Neural progenitor cell (in vitro differentiated cells): ENCODE measurements around the gene CYP4F12. TPM values are rescaled to one million over a fixed set of nuclear protein-coding genes. Genes with fewer than 3 reads are reported as not detected.
"Not testable (repeated sequence)": the region's sequence is repeated elsewhere in the genome, so short reads cannot be mapped to it uniquely, and the experiment has no call there.

Experiments used
- DNase-seq: peaks from one replicate; pipeline ENCODE4 v3.0.0-alpha.2; 2016; ENCODE audit warnings: low spot score
- H2AFZ ChIP-seq: fragments of 200-600 bp; sonication (generic); replicated peaks from 2 replicates; pipeline ENCODE4 v1.6.1; 2016; ENCODE audit warnings: antibody characterized with exemption
- H3F3A ChIP-seq: fragments of 200-600 bp; sonication (generic); 2 replicates; pipeline ENCODE4 v1.6.1; 2016; ENCODE audit warnings: antibody characterized with exemption, low read depth
- H3K27ac ChIP-seq: fragments of 200-600 bp; sonication (generic); 2 replicates; pipeline ENCODE4 v1.5.1; 2016; ENCODE audit warnings: mild to moderate bottlenecking
- H3K27me3 ChIP-seq: fragments of 200-600 bp; sonication (generic); 2 replicates; pipeline ENCODE4 v1.6.1; 2016; ENCODE audit warnings: mild to moderate bottlenecking, moderate library complexity
- H3K36me3 ChIP-seq: fragments of 200-600 bp; sonication (generic); 2 replicates; pipeline ENCODE4 v1.5.1; 2016
- H3K4me1 ChIP-seq: fragments of 200-600 bp; sonication (generic); 2 replicates; pipeline ENCODE4 v1.6.1; 2016; ENCODE audit warnings: mixed run types
- H3K4me2 ChIP-seq: fragments of 200-600 bp; sonication (generic); 2 replicates; pipeline ENCODE4 v1.6.1; 2016
- H3K4me3 ChIP-seq: fragments of 200-600 bp; sonication (generic); 2 replicates; pipeline ENCODE4 v1.5.1; 2016
- H3K79me2 ChIP-seq: fragments of 200-600 bp; sonication (generic); 2 replicates; pipeline ENCODE4 v1.6.1; 2016; ENCODE audit warnings: low read depth
- H3K9ac ChIP-seq: fragments of 200-600 bp; sonication (generic); 2 replicates; pipeline ENCODE4 v1.6.1; 2016
- H3K9me3 ChIP-seq: fragments of 200-600 bp; sonication (generic); 2 replicates; pipeline ENCODE4 v1.5.1; 2016; ENCODE audit warnings: low read depth
- H4K20me1 ChIP-seq: fragments of 200-600 bp; sonication (generic); 2 replicates; pipeline ENCODE4 v1.6.1; 2016; ENCODE audit warnings: low read depth
- H3K27ac Mint-ChIP-seq: 3 replicates; pipeline ENCODE4 v1.8.0; 2021; ENCODE audit warnings: mixed read lengths
- H3K27me3 Mint-ChIP-seq: 2 replicates; pipeline ENCODE4 v1.8.0; 2022; ENCODE audit warnings: low read depth, mild to moderate bottlenecking, inconsistent platforms, moderate library complexity, mixed read lengths; ENCODE audit not compliant: insufficient read depth
- H3K36me3 Mint-ChIP-seq: 3 replicates; pipeline ENCODE4 v1.8.0; 2021; ENCODE audit warnings: mixed read lengths
- H3K4me1 Mint-ChIP-seq: 3 replicates; pipeline ENCODE4 v1.8.0; 2021; ENCODE audit warnings: mixed read lengths
- H3K4me3 Mint-ChIP-seq: 3 replicates; pipeline ENCODE4 v1.8.0; 2021; ENCODE audit warnings: mild to moderate bottlenecking, moderate library complexity, mixed read lengths
- H3K9me3 Mint-ChIP-seq: 3 replicates; pipeline ENCODE4 v1.8.0; 2020; ENCODE audit warnings: mixed read lengths
- CTCF ChIP-seq: fragments of 200-600 bp; sonication (generic); IDR thresholded peaks from 2 replicates; pipeline ENCODE4 v1.5.1; 2017; ENCODE audit warnings: antibody characterized with exemption, mild to moderate bottlenecking
- EZH2 ChIP-seq: fragments of 200-600 bp; sonication (generic); IDR thresholded peaks from 2 replicates; pipeline ENCODE4 v1.6.1; 2017; ENCODE audit warnings: antibody characterized with exemption, mild to moderate bottlenecking, moderate library complexity
- EZH2phosphoT487 ChIP-seq: fragments of 200-600 bp; sonication (generic); IDR thresholded peaks from 2 replicates; pipeline ENCODE4 v1.6.1; 2017; ENCODE audit warnings: antibody characterized with exemption
- total RNA-seq: library from RNA; depleted of rRNA; stranded (reverse); fragments of >200 nt; gene quantifications from 2 replicates; pipeline ENCODE4 v1.2.3, GENCODE V29; 2015; ENCODE audit warnings: low replicate concordance

The CYP4F12 gene
- total RNA-seq, 1 donor from 2014 or later = not detected

DNA sequence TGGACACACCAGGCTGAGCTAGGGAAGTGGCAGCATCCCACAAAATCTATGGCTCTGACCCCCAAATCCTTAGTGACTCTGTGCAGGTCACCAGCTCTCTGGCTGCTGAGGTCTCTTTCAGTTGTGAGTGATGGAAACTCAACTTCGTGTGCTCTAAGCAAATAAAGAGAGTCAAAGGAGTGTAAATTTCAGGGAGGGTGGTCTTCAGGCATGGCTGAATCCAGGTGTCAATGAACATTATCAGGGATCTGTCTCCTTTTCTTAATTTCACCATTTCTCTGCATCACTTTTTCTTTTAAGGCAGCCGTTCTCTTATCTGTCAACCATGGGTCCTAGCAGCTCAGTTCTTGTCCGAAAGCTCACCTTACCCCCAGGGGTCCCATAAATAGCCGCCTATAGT is 6.2 kb downstream of the CYP4F12 start:
- H3K4me1 ChIP-seq = no peaks in the 10 kb centered on the region
- peaks cover 4% of the 10 kb centered on the region for H3K9me3 ChIP-seq
- H3K27me3 Mint-ChIP-seq = peaks cover 5% of the 10 kb centered on the region
- no peaks in the 10 kb centered on the region for H3F3A ChIP-seq
- no peaks in the 10 kb centered on the region for H3K36me3 Mint-ChIP-seq
- H3K79me2 ChIP-seq = no peaks in the 10 kb centered on the region
- no peak overlapping the region for H2AFZ ChIP-seq
- no peak overlapping the region for H3K27ac ChIP-seq
- H3K9ac ChIP-seq = no peak overlapping the region
- DNase-seq = no peak
- no peak for TF ChIP-seq CTCF
- no peak for TF ChIP-seq EZH2phosphoT487
- no peak for TF ChIP-seq EZH2
- peaks cover 28% of the 10 kb centered on the region for H3K9me3 Mint-ChIP-seq
- no peak overlapping the region for H3K4me3 ChIP-seq
- H3K4me3 Mint-ChIP-seq = no peak overlapping the region
- no peaks in the 10 kb centered on the region for H3K36me3 ChIP-seq
- H3K27ac Mint-ChIP-seq = no peak overlapping the region
- H3K4me2 ChIP-seq = no peak overlapping the region
- no peaks in the 10 kb centered on the region for H4K20me1 ChIP-seq
- no peaks in the 10 kb centered on the region for H3K4me1 Mint-ChIP-seq
- no peaks in the 10 kb centered on the region for H3K27me3 ChIP-seq

DNA sequence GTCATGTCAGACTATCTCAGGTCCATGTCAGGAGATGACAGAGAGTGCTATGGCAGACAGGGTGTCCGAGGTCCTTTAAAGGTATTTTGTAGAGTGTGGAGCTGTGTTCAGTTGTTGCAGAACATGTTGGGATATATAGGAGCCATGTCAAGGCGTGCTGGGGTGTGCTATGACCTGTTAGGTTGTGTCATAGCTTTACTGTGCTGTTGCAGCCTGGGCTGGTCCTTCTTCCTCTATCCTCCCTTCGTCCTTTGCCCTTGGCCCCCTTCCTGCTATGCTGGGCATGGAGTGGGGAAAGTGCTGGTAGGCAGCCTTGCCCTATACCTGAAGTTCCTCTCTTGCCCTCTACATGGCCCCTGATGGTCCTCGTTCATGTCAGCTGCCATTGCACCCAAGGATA is 7.0 kb downstream of the CYP4F12 start:
- not testable (repeated sequence) for H3K27me3 Mint-ChIP-seq, DNase-seq, H3K27ac Mint-ChIP-seq, H4K20me1 ChIP-seq, H3K4me3 Mint-ChIP-seq, H3K9ac ChIP-seq, H3K36me3 ChIP-seq, H3K36me3 Mint-ChIP-seq, H3K27ac ChIP-seq, H3K4me2 ChIP-seq, H3K4me3 ChIP-seq, H3K4me1 Mint-ChIP-seq, H3F3A ChIP-seq, H3K4me1 ChIP-seq, H3K79me2 ChIP-seq, H2AFZ ChIP-seq, H3K9me3 ChIP-seq, H3K27me3 ChIP-seq
- peaks cover 31% of the 10 kb centered on the region for H3K9me3 Mint-ChIP-seq

DNA sequence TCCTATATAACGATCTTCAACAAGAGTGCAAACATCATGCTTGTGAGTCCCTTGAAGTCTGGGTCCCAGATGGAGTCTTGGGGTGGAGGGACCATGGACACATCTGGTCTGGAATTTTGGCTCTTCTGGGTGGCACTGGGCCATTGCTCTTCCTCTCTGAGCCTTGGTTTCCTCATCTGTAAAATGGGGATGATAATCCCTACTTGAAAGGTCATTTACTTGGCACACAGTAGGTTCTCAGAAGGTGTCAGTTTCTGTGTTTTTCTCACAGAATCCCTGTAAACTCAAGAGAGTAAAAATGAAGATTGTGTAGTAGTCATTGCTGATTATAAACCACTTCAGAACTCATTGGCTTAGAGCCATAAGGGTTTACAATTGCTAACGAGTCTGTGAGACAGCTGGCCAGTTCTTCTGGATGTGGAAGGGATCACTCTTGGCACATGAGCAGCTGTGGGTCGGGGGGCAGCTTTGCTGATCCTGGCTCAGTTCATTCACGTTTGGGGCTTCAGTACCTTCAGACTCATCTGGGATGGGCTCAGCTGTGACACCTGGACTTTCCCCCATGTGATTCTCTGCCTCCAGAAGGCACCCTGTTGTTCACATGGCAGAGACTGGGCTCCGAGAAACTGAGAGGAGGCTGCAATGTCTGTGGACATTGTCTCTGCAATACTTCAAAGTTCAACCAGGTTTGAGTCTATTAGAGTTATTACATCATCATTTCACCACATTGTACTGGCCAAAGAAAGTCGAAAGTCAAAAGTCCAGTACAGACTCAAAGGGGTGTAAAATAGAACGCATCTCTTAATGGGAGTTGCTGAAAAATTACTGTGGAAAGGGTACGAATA is 7.8 kb downstream of the CYP4F12 start:
- H3K9ac ChIP-seq = no peak overlapping the region
- H3K79me2 ChIP-seq = no peaks in the 10 kb centered on the region
- H3K4me3 ChIP-seq = no peak overlapping the region
- no peak overlapping the region for H3K27ac Mint-ChIP-seq
- no peaks in the 10 kb centered on the region for H3K4me1 Mint-ChIP-seq
- no peaks in the 10 kb centered on the region for H3F3A ChIP-seq
- no peaks in the 10 kb centered on the region for H4K20me1 ChIP-seq
- H3K36me3 ChIP-seq = no peaks in the 10 kb centered on the region
- H3K4me1 ChIP-seq = no peaks in the 10 kb centered on the region
- TF ChIP-seq EZH2 (no peak), EZH2phosphoT487 (no peak), CTCF (no peak)
- H3K27me3 ChIP-seq = no peaks in the 10 kb centered on the region
- H3K27me3 Mint-ChIP-seq = peaks cover 7% of the 10 kb centered on the region
- H2AFZ ChIP-seq = no peak overlapping the region
- H3K27ac ChIP-seq = no peak overlapping the region
- peaks cover 4% of the 10 kb centered on the region for H3K9me3 ChIP-seq
- H3K4me2 ChIP-seq = no peak overlapping the region
- peaks cover 32% of the 10 kb centered on the region for H3K9me3 Mint-ChIP-seq
- H3K36me3 Mint-ChIP-seq = no peaks in the 10 kb centered on the region
- no peak for DNase-seq
- H3K4me3 Mint-ChIP-seq = no peak overlapping the region

DNA sequence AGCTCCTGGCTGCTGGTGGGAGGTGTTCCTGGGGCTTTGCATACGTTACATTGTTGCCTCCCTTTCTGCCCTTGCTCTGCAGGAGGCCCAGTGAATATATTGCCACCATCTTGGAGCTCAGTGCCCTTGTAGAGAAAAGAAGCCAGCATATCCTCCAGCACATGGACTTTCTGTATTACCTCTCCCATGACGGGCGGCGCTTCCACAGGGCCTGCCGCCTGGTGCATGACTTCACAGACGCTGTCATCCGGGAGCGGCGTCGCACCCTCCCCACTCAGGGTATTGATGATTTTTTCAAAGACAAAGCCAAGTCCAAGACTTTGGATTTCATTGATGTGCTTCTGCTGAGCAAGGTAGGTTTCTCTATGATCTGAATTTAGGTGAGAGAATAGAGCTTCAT is 10.5 kb downstream of the CYP4F12 start:
- no peak overlapping the region for H3K4me3 ChIP-seq
- H3K4me2 ChIP-seq = no peak overlapping the region
- Mint-ChIP-seq H3K27me3 (peaks cover 7% of the 10 kb centered on the region), H3K9me3 (peaks cover 32% of the 10 kb centered on the region), H3K36me3 (no peaks in the 10 kb centered on the region), H3K27ac (no peak overlapping the region), H3K4me1 (no peaks in the 10 kb centered on the region), H3K4me3 (no peak overlapping the region)
- no peaks in the 10 kb centered on the region for H3F3A ChIP-seq
- peaks cover 4% of the 10 kb centered on the region for H3K9me3 ChIP-seq
- no peak overlapping the region for H3K27ac ChIP-seq
- H4K20me1 ChIP-seq = no peaks in the 10 kb centered on the region
- TF ChIP-seq CTCF = no peak
- no peak for TF ChIP-seq EZH2phosphoT487
- TF ChIP-seq EZH2 = no peak
- no peaks in the 10 kb centered on the region for H3K4me1 ChIP-seq
- H3K79me2 ChIP-seq = no peaks in the 10 kb centered on the region
- no peak overlapping the region for H2AFZ ChIP-seq
- H3K27me3 ChIP-seq = no peaks in the 10 kb centered on the region
- no peaks in the 10 kb centered on the region for H3K36me3 ChIP-seq
- DNase-seq = no peak
- H3K9ac ChIP-seq = no peak overlapping the region
